H1 (cell line): Measurements from ENCODE around the gene SMIM13. TPM values are rescaled to one million over a fixed set of nuclear protein-coding genes. Genes with fewer than 3 reads are reported as not detected.

Experiments used
- CTCF ChIA-PET: fragments of 300-600 bp; sonication (Branson Sonifier 250); formaldehyde crosslinking; loops from one replicate; lab custom pipeline; 2021; ENCODE audit not compliant: partially characterized antibody; lab: Charles Lee
- POLR2A ChIA-PET: fragments of 300-600 bp; sonication (Branson Sonifier 250); formaldehyde crosslinking; loops from one replicate; lab custom pipeline; 2021; ENCODE audit warnings: inconsistent platforms; ENCODE audit not compliant: partially characterized antibody; lab: Charles Lee
- DNase-seq, 2 experiments: peaks; one replicate each; pipeline versions ENCODE4 v3.0.0 to v3.0.0-alpha.2; 2010 to 2022; ENCODE audit warnings: low spot score in 2 of 2, low read depth in 1 of 2, mixed read lengths in 1 of 2
- FAIRE-seq: peaks from 2 replicates; lab custom pipeline; 2011; peaks lifted over from hg19 to GRCh38; lab: Jason Lieb, UNC
- H2AFZ ChIP-seq: 2 replicates; pipeline ENCODE4 v1.8.1; 2012; ENCODE audit warnings: low read length, inconsistent platforms
- H2AK5ac ChIP-seq: 2 replicates; pipeline ENCODE4 v1.6.1; 2013; ENCODE audit warnings: low read depth, low read length
- H2BK120ac ChIP-seq: replicated peaks from 2 replicates; pipeline ENCODE3; 2013; ENCODE audit warnings: low read depth, low read length, inconsistent platforms
- H2BK12ac ChIP-seq: 2 replicates; pipeline ENCODE4 v1.6.1; 2013; ENCODE audit warnings: low read depth, low read length
- H2BK15ac ChIP-seq: 2 replicates; pipeline ENCODE4 v1.6.1; 2013; ENCODE audit warnings: low read length
- H2BK20ac ChIP-seq: 2 replicates; pipeline ENCODE4 v1.6.1; 2013; ENCODE audit warnings: low read length
- H2BK5ac ChIP-seq: 2 replicates; pipeline ENCODE4 v1.6.1; 2013; ENCODE audit warnings: low read depth, low read length
- H3K14ac ChIP-seq: 2 replicates; pipeline ENCODE4 v1.6.1; 2013; ENCODE audit warnings: inconsistent platforms; ENCODE audit not compliant: insufficient read length
- H3K18ac ChIP-seq: 2 replicates; pipeline ENCODE4 v1.6.1; 2013; ENCODE audit warnings: low read length; ENCODE audit errors: extremely low read depth
- H3K23ac ChIP-seq: 2 replicates; pipeline ENCODE4 v1.6.1; 2013; ENCODE audit warnings: inconsistent platforms; ENCODE audit not compliant: insufficient read length
- H3K23me2 ChIP-seq: 2 replicates; pipeline ENCODE4 v1.6.1; 2013; ENCODE audit warnings: low read depth, low read length
- H3K27ac ChIP-seq: 2 replicates; pipeline ENCODE4 v1.6.1; 2011; ENCODE audit warnings: low read depth, low read length, inconsistent platforms
- H3K27me3 ChIP-seq, 4 experiments: replicated peaks in 1 of 4; 1 replicate in 1 of 4; 2 replicates in 3 of 4; pipeline versions ENCODE4 v1.6.1 to v1.8.1; 2011 to 2013; ENCODE audit warnings: low read length in 3 of 4, mild to moderate bottlenecking in 3 of 4, inconsistent platforms in 2 of 4, mixed read lengths in 2 of 4, moderate library complexity in 1 of 4; ENCODE audit not compliant: control insufficient read depth in 3 of 4, insufficient read depth in 3 of 4; ENCODE audit errors: extremely low read depth in 1 of 4
- H3K36me3 ChIP-seq, 4 experiments: 2 replicates each; pipeline versions ENCODE4 v1.6.1 to v1.8.1; 2011 to 2013; ENCODE audit warnings: mild to moderate bottlenecking in 4 of 4, low read length in 3 of 4, moderate library complexity in 2 of 4, control low read depth in 1 of 4, inconsistent platforms in 1 of 4; ENCODE audit not compliant: insufficient read depth in 4 of 4, control insufficient read depth in 2 of 4
- H3K4ac ChIP-seq: replicated peaks from 2 replicates; pipeline ENCODE3; 2013; ENCODE audit warnings: low read length, low read depth, mixed read lengths, inconsistent platforms; ENCODE audit not compliant: insufficient read length
- H3K4me1 ChIP-seq, 4 experiments: replicated peaks in 1 of 4; 1 replicate in 1 of 4; 2 replicates in 3 of 4; pipeline versions ENCODE4 v1.6.1 to v1.8.1; 2011 to 2013; ENCODE audit warnings: low read length in 3 of 4, inconsistent platforms in 2 of 4, mixed read lengths in 1 of 4; ENCODE audit not compliant: insufficient read depth in 4 of 4, control insufficient read depth in 3 of 4
- H3K4me2 ChIP-seq, 2 experiments: 2 replicates each; pipeline versions ENCODE4 v1.6.1 to v1.8.1; 2011 to 2013; ENCODE audit warnings: low read depth in 2 of 2, low read length in 2 of 2, control low read depth in 1 of 2, inconsistent platforms in 1 of 2, mild to moderate bottlenecking in 1 of 2; ENCODE audit not compliant: insufficient read depth in 1 of 2
- H3K4me3 ChIP-seq, 4 experiments: fragments of 200-600, 300-600 bp in 1 of 4; sonication (generic), shearing (Covaris generic), sonication (Bioruptor Twin) in 1 of 4; 2 replicates each; pipeline versions ENCODE4 v1.5.1 to v1.8.1; 2011 to 2016; ENCODE audit warnings: low read length in 4 of 4, low read depth in 3 of 4, control low read depth in 2 of 4, inconsistent platforms in 2 of 4, mild to moderate bottlenecking in 2 of 4, mixed read lengths in 1 of 4, moderate library complexity in 1 of 4; ENCODE audit not compliant: insufficient read depth in 2 of 4; ENCODE audit errors: extremely low read depth in 1 of 4
- H3K56ac ChIP-seq: replicated peaks from 2 replicates; pipeline ENCODE3; 2013; ENCODE audit warnings: low read depth, mild to moderate bottlenecking, mixed read lengths, low read length, inconsistent platforms; ENCODE audit not compliant: insufficient read length
- H3K79me1 ChIP-seq: 2 replicates; pipeline ENCODE4 v1.6.1; 2013; ENCODE audit warnings: low read depth, low read length, control low read depth
- H3K79me2 ChIP-seq, 2 experiments: 2 replicates each; pipeline versions ENCODE4 v1.6.1 to v1.8.1; 2012 to 2013; ENCODE audit warnings: low read length in 2 of 2, mild to moderate bottlenecking in 2 of 2, inconsistent platforms in 1 of 2; ENCODE audit not compliant: insufficient read depth in 2 of 2, control insufficient read depth in 1 of 2
- H3K9ac ChIP-seq, 4 experiments: replicated peaks in 1 of 4; 1 replicate in 1 of 4; 2 replicates in 3 of 4; pipeline versions ENCODE4 v1.6.1 to v1.8.1; 2011 to 2013; ENCODE audit warnings: low read depth in 3 of 4, low read length in 3 of 4, control low read depth in 2 of 4, mild to moderate bottlenecking in 2 of 4, moderate library complexity in 2 of 4, inconsistent platforms in 1 of 4; ENCODE audit errors: extremely low read depth in 1 of 4
- H3K9me3 ChIP-seq, 2 experiments: 2 replicates each; pipeline versions ENCODE4 v1.6.1 to v1.8.1; 2012 to 2013; ENCODE audit warnings: mild to moderate bottlenecking in 2 of 2, moderate library complexity in 2 of 2, control low read depth in 1 of 2, inconsistent platforms in 1 of 2, low read depth in 1 of 2, low read length in 1 of 2, mixed read lengths in 1 of 2; ENCODE audit not compliant: insufficient read depth in 2 of 2
- H4K20me1 ChIP-seq, 2 experiments: replicated peaks in 1 of 2; 2 replicates each; pipeline versions ENCODE3 to v1.8.1; 2011 to 2013; ENCODE audit warnings: inconsistent platforms in 2 of 2, low read length in 2 of 2, mild to moderate bottlenecking in 1 of 2; ENCODE audit not compliant: insufficient read depth in 2 of 2, control insufficient read depth in 1 of 2
- H4K5ac ChIP-seq: 2 replicates; pipeline ENCODE4 v1.6.1; 2013; ENCODE audit warnings: low read length, low read depth, mixed read lengths, inconsistent platforms; ENCODE audit not compliant: insufficient read length
- H4K8ac ChIP-seq: 2 replicates; pipeline ENCODE4 v1.8.0; 2013; ENCODE audit warnings: mild to moderate bottlenecking, moderate library complexity, low read length, inconsistent platforms; ENCODE audit not compliant: insufficient read depth; ENCODE audit errors: extremely low read depth
- H4K91ac ChIP-seq: replicated peaks from 2 replicates; pipeline ENCODE3; 2013; ENCODE audit warnings: low read length, mixed read lengths, inconsistent platforms; ENCODE audit not compliant: insufficient read length
- HDAC2 ChIP-seq, 2 experiments: fragments of 300-600 bp in 1 of 2; sonication (generic) in 1 of 2; IDR thresholded peaks; 2 replicates each; pipeline ENCODE4 v1.6.1; 2011 to 2012; ENCODE audit warnings: low read depth in 2 of 2, low read length in 2 of 2, mild to moderate bottlenecking in 2 of 2, moderate library complexity in 2 of 2, borderline replicate concordance in 1 of 2, inconsistent platforms in 1 of 2
- KDM5A ChIP-seq: fragments of 200-600 bp; IDR thresholded peaks from 2 replicates; pipeline ENCODE4 v1.7.1; 2012; ENCODE audit warnings: mild to moderate bottlenecking, low read length, inconsistent platforms, mixed read lengths
- WGBS, 2 experiments: shearing (Covaris generic) in 1 of 2; methylation state at CpG; one replicate each; pipeline versions ENCODE4 v1.1.6 to v1.1.7; 2013 to 2015; ENCODE audit warnings: low lambda C conversion rate in 2 of 2, mixed read lengths in 2 of 2, inconsistent platforms in 1 of 2, low coverage in 1 of 2, missing lambda C conversion rate in 1 of 2; ENCODE audit not compliant: insufficient replicate concordance in 2 of 2, insufficient coverage in 1 of 2, insufficient read length in 1 of 2; ENCODE audit errors: extremely low coverage in 1 of 2, missing lambda C conversion rate in 1 of 2; 5-methylcytosine and 5-hydroxymethylcytosine counted together
- polyA plus RNA-seq, 7 experiments: library from polyadenylated mRNA; depleted of rRNA in 3 of 7; stranded (reverse) in 5 of 7; unstranded in 2 of 7; fragments of >200 nt in 5 of 7; fragments of 200-250 nt in 2 of 7; gene quantifications; 1 replicate in 5 of 7; 2 replicates in 1 of 7; 4 replicates in 1 of 7; pipeline versions ENCODE4 v1.2.1 to v1.2.3, GENCODE V29; 2011 to 2013; ENCODE audit warnings: missing spikeins in 2 of 7, mixed read lengths in 2 of 7
- total RNA-seq: library from RNA; stranded (reverse); fragmentation: NEBNext Ultra II Directional; extraction: Animal tissue kit (Norgen Biotek cat#: 25700); gene quantifications from 2 replicates; pipeline ENCODE4 v1.2.1, GENCODE V29; 2021

The SMIM13 gene
- total and polyA plus RNA-seq, 2 of the 8 experiments (the other 6 are each of a cell fraction or from before 2014, with no cell fraction given) = 1.7 to 10.6 TPM

GRCh38 chr6:11080296-11080695 is 13.3 kb upstream of the SMIM13 start:
- H3K9ac ChIP-seq = no peak overlapping the region
- H2BK120ac ChIP-seq = no peak overlapping the region
- no peaks in the 10 kb centered on the region for H3K79me2 ChIP-seq
- H2BK12ac ChIP-seq = no peak overlapping the region
- no peak overlapping the region for H2BK15ac ChIP-seq
- H3K14ac ChIP-seq = no peak overlapping the region
- no peak overlapping the region for H2AFZ ChIP-seq
- H4K20me1 ChIP-seq = no peaks in the 10 kb centered on the region
- DNase-seq = no peak
- no peak overlapping the region for H3K27ac ChIP-seq
- WGBS, 2 experiments = 87% methylated on average over 3 of the region's 3 CpGs; no CpG with 5 or more reads in 1 of the 2 experiments
- H2AK5ac ChIP-seq = no peak overlapping the region
- no peak overlapping the region for H3K4ac ChIP-seq
- H2BK20ac ChIP-seq = no peak overlapping the region
- no peak overlapping the region for H4K91ac ChIP-seq
- H3K27me3 ChIP-seq = no peaks in the 10 kb centered on the region
- H3K18ac ChIP-seq = no peak overlapping the region
- H3K9me3 ChIP-seq = no peaks in the 10 kb centered on the region
- no peak overlapping the region for H3K4me2 ChIP-seq
- H3K23ac ChIP-seq = no peak overlapping the region
- H3K4me3 ChIP-seq = no peak overlapping the region
- H2BK5ac ChIP-seq = no peak overlapping the region
- CTCF ChIA-PET = interaction anchor here (0.8 to 1.8 kb wide), 11 partner anchors 9 to 416 kb away, joined by 3 to 6 read pairs (median 3); no protein-coding TSS in a partner anchor
- no peak overlapping the region for H4K8ac ChIP-seq
- H4K5ac ChIP-seq = no peak overlapping the region
- no peaks in the 10 kb centered on the region for H3K79me1 ChIP-seq
- H3K56ac ChIP-seq = no peak overlapping the region
- no peak for FAIRE-seq
- H3K4me1 ChIP-seq = peaks cover 0 to 9% (median 4%) of the 10 kb centered on the region in 4 experiments; a peak in 3 of 7 replicates
- no peaks in the 10 kb centered on the region; the same call in 1 of the 2 replicates for H3K23me2 ChIP-seq
- H3K36me3 ChIP-seq = no peaks in the 10 kb centered on the region
- POLR2A ChIA-PET = no interaction called here
- no peak for TF ChIP-seq HDAC2 (IDR thresholded peaks at IDR 0.05; ENCODE audit: borderline replicate concordance in 1 of 2, low read depth in 2 of 2, low read length in 2 of 2)
- no peak for TF ChIP-seq KDM5A
